PFSK-1 (cell line): ENCODE results near the gene LVRN.

Source experiments
- FOXP2 ChIP-seq: optimal IDR thresholded peaks from 2 replicates; pipeline ENCODE3; 2011; ENCODE audit warnings: borderline replicate concordance, control low read depth, inconsistent platforms; ENCODE audit not compliant: insufficient read depth; ENCODE audit errors: extremely low read length, extremely low read depth
- POLR2AphosphoS5 ChIP-seq: IDR thresholded peaks from 2 replicates; pipeline ENCODE4 v1.6.1; 2012; ENCODE audit warnings: low read depth, mild to moderate bottlenecking, control low read depth, low read length, moderate library complexity
- SIN3A ChIP-seq: IDR thresholded peaks from 2 replicates; pipeline ENCODE4 v1.6.1; 2012; ENCODE audit warnings: mild to moderate bottlenecking, low read length, moderate library complexity, borderline replicate concordance; ENCODE audit not compliant: insufficient read depth
- TF ChIP-seq, protein P1 (sequence below), 2 experiments: IDR thresholded peaks; 2 replicates each; pipeline versions ENCODE4 v1.6.1 to v1.8.0; 2011 to 2012; ENCODE audit warnings: low read depth in 2 of 2, low read length in 2 of 2, control low read depth in 1 of 2, inconsistent platforms in 1 of 2, mild to moderate bottlenecking in 1 of 2, moderate library complexity in 1 of 2; ENCODE audit not compliant: insufficient read depth in 1 of 2

DNA sequence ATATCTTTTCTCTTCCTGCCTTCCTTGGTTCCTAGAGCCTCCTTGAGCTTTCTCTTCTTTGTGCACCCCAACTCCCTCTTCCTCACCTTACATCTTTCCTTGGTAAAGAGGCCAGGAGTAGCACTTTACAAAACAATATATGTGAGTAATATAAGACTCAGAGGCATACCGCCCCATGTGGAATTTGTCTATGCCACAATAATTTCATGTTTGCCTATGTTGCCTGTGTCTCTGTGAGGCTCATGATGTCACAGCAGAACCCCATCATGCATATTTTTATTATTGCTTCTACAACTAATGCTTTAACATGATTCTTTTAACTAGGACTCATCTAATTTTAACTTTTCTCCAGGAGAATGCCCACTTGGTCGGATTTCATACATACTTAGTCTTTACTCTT lies 15.0 kb upstream of the LVRN start:
- TF ChIP-seq FOXP2, result no peak
- TF ChIP-seq, protein P1, sequence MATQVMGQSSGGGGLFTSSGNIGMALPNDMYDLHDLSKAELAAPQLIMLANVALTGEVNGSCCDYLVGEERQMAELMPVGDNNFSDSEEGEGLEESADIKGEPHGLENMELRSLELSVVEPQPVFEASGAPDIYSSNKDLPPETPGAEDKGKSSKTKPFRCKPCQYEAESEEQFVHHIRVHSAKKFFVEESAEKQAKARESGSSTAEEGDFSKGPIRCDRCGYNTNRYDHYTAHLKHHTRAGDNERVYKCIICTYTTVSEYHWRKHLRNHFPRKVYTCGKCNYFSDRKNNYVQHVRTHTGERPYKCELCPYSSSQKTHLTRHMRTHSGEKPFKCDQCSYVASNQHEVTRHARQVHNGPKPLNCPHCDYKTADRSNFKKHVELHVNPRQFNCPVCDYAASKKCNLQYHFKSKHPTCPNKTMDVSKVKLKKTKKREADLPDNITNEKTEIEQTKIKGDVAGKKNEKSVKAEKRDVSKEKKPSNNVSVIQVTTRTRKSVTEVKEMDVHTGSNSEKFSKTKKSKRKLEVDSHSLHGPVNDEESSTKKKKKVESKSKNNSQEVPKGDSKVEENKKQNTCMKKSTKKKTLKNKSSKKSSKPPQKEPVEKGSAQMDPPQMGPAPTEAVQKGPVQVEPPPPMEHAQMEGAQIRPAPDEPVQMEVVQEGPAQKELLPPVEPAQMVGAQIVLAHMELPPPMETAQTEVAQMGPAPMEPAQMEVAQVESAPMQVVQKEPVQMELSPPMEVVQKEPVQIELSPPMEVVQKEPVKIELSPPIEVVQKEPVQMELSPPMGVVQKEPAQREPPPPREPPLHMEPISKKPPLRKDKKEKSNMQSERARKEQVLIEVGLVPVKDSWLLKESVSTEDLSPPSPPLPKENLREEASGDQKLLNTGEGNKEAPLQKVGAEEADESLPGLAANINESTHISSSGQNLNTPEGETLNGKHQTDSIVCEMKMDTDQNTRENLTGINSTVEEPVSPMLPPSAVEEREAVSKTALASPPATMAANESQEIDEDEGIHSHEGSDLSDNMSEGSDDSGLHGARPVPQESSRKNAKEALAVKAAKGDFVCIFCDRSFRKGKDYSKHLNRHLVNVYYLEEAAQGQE (IDR thresholded peaks at IDR 0.05; ENCODE audit: insufficient read depth in 1 of 2, low read depth in 2 of 2, low read length in 2 of 2), result no peak
- TF ChIP-seq POLR2AphosphoS5, result no peak
- no peak for TF ChIP-seq SIN3A
